Kidney (tissue), 22 donors: Measurements from ENCODE around the gene DYNLT2B. TPM values are rescaled to one million over a fixed set of nuclear protein-coding genes. Genes with fewer than 3 reads are reported as not detected.

Experiments used
- DNase-seq, 5 donors: peaks; one replicate each; pipeline ENCODE4 v3.0.0-alpha.2; 2013 to 2020
- FAIRE-seq: peaks from 2 replicates; lab custom pipeline; 2012; peaks lifted over from hg19 to GRCh38; lab: Jason Lieb, UNC
- H3K27ac ChIP-seq, 2 donors: one replicate each; pipeline ENCODE4 v1.7.0; 2013; ENCODE audit warnings: low read depth in 2 of 2, low read length in 2 of 2, inconsistent platforms in 1 of 2
- H3K27me3 ChIP-seq: one replicate; pipeline ENCODE4 v1.7.1; 2013; ENCODE audit warnings: low read length, inconsistent platforms; ENCODE audit not compliant: control insufficient read depth, insufficient read depth
- H3K36me3 ChIP-seq, 3 donors: one replicate each; pipeline versions ENCODE4 v1.7.0 to v1.7.1; 2013; ENCODE audit warnings: low read length in 3 of 3, control low read depth in 1 of 3, inconsistent platforms in 1 of 3; ENCODE audit not compliant: insufficient read depth in 3 of 3, control insufficient read depth in 2 of 3
- H3K4me1 ChIP-seq, 3 donors: one replicate each; pipeline versions ENCODE4 v1.7.0 to v1.7.1; 2013; ENCODE audit warnings: low read length in 3 of 3, inconsistent platforms in 1 of 3, low read depth in 1 of 3; ENCODE audit not compliant: control insufficient read depth in 2 of 3, insufficient read depth in 2 of 3
- H3K4me3 ChIP-seq, 3 donors: one replicate each; pipeline versions ENCODE4 v1.7.0 to v1.8.1; 2013; ENCODE audit warnings: low read length in 3 of 3, control low read depth in 1 of 3, inconsistent platforms in 1 of 3
- H3K9ac ChIP-seq, 3 donors: one replicate each; pipeline versions ENCODE4 v1.7.0 to v1.7.1; 2013; ENCODE audit warnings: low read length in 3 of 3, control low read depth in 1 of 3, inconsistent platforms in 1 of 3
- H3K9me3 ChIP-seq, 3 donors: one replicate each; pipeline versions ENCODE4 v1.7.0 to v1.7.1; 2013; ENCODE audit warnings: low read length in 3 of 3, control low read depth in 1 of 3, inconsistent platforms in 1 of 3; ENCODE audit not compliant: control insufficient read depth in 2 of 3, insufficient read depth in 1 of 3
- intact Hi-C: fragments of 100-400 bp; cut with DNase I; formaldehyde crosslinking; loops from one replicate; pipeline ENCODE4 v1.11.1; 2022
- long read RNA-seq, 10 donors: library from polyadenylated mRNA in 1 of 10; unstranded in 1 of 10; transcript quantifications; one replicate each; pipeline ENCODE4 v2.0.0 and lab custom pipeline, GENCODE V29; 2021 to 2026
- polyA plus RNA-seq: library from polyadenylated mRNA; stranded (reverse); fragments of 350-450 nt; fragmentation: Illumina TruSeq; extraction: RNeasy Lipid Tissue Mini Kit (QIAGEN cat#74804); gene quantifications from one replicate; pipeline ENCODE4 v1.2.3, GENCODE V29; 2014; ENCODE audit warnings: low read depth, low replicate concordance; ENCODE audit not compliant: insufficient read depth
- total RNA-seq: library from RNA; stranded (reverse); fragmentation: NEBNext Ultra II Directional; extraction: Animal tissue kit (Norgen Biotek cat#: 25700); gene quantifications from one replicate; pipeline ENCODE4 v1.2.1, GENCODE V29; 2021
- TF ChIP-seq, protein P1 (sequence below): IDR thresholded peaks from 3 replicates; pipeline ENCODE4 v1.5.1; 2012; ENCODE audit warnings: mild to moderate bottlenecking, moderate library complexity, borderline replicate concordance; ENCODE audit not compliant: insufficient read depth; ENCODE audit errors: extremely low read depth
- donor health status: control.
- donor health status: control.
- donor health status: control.
- donor health status: control.
- donor health status: control.
- donor health status: DM: yes; HTN: yes; CAD: no.
- donor health status: Normal renal cell carcinoma (clear cell type).

DYNLT2B gene
- total RNA-seq (10.5 TPM), polyA plus RNA-seq (41.8 TPM)
- long read RNA-seq, donor 1, transcript TCTEX1D2-201 (5 exons, 673 nt), result major isoform, 19 of 24 reads
- long read RNA-seq, donor 1, partial matches to known transcripts, result 0 of 24 reads
- long read RNA-seq, donor 1, other reads (novel, unspliced or antisense), result 0 of 24 reads
- long read RNA-seq, donor 2, transcript TCTEX1D2-202 (5 exons, 603 nt), result minor isoform, 10 of 32 reads
- long read RNA-seq, donor 2, transcript TCTEX1D2-201 (5 exons, 673 nt), result major isoform, 18 of 32 reads
- long read RNA-seq, donor 2, partial matches to known transcripts, result 0 of 32 reads
- long read RNA-seq, donor 2, other reads (novel, unspliced or antisense), result 0 of 32 reads
- long read RNA-seq, donor 3, transcript TCTEX1D2-201 (5 exons, 673 nt), result major isoform, 10 of 20 reads
- long read RNA-seq, donor 3, transcript TCTEX1D2-202 (5 exons, 603 nt), result minor isoform, 7 of 20 reads
- long read RNA-seq, donor 3, partial matches to known transcripts, result 0 of 20 reads
- long read RNA-seq, donor 3, other reads (novel, unspliced or antisense), result 0 of 20 reads
- long read RNA-seq, donor 4, transcript TCTEX1D2-202 (5 exons, 603 nt), result minor isoform, 5 of 11 reads
- long read RNA-seq, donor 4, transcript TCTEX1D2-201 (5 exons, 673 nt), result major isoform, 6 of 11 reads
- long read RNA-seq, donor 4, partial matches to known transcripts, result 0 of 11 reads
- long read RNA-seq, donor 4, other reads (novel, unspliced or antisense), result 0 of 11 reads
- long read RNA-seq, donor 5, partial matches to known transcripts, result 0 of 1 reads
- long read RNA-seq, donor 5, other reads (novel, unspliced or antisense), result 0 of 1 reads
- long read RNA-seq, donor 6, transcript TCTEX1D2-201 (5 exons, 673 nt), result major isoform, 46 of 75 reads
- long read RNA-seq, donor 6, transcript TCTEX1D2-202 (5 exons, 603 nt), result minor isoform, 15 of 75 reads
- long read RNA-seq, donor 6, transcript TCTEX1D2-204 (2 exons, 457 nt), result minor isoform, 7 of 75 reads
- long read RNA-seq, donor 6, partial matches to known transcripts, result 0 of 75 reads
- long read RNA-seq, donor 6, other reads (novel, unspliced or antisense), result 7 of 75 reads
- long read RNA-seq, donor 7, partial matches to known transcripts, result 0 of 5 reads
- long read RNA-seq, donor 7, other reads (novel, unspliced or antisense), result 1 of 5 reads
- long read RNA-seq, donor 8, transcript TCTEX1D2-202 (5 exons, 603 nt), result minor isoform, 7 of 29 reads
- long read RNA-seq, donor 8, transcript TCTEX1D2-201 (5 exons, 673 nt), result major isoform, 20 of 29 reads
- long read RNA-seq, donor 8, partial matches to known transcripts, result 0 of 29 reads
- long read RNA-seq, donor 8, other reads (novel, unspliced or antisense), result 0 of 29 reads
- long read RNA-seq, donor 9, transcript TCTEX1D2-201 (5 exons, 673 nt), result major isoform, 12 of 20 reads
- long read RNA-seq, donor 9, transcript TCTEX1D2-204 (2 exons, 457 nt), result minor isoform, 6 of 20 reads
- long read RNA-seq, donor 9, partial matches to known transcripts, result 0 of 20 reads
- long read RNA-seq, donor 9, other reads (novel, unspliced or antisense), result 0 of 20 reads
- long read RNA-seq, donor 10, transcript TCTEX1D2-201 (5 exons, 673 nt), result major isoform, 17 of 35 reads
- long read RNA-seq, donor 10, transcript TCTEX1D2-204 (2 exons, 457 nt), result minor isoform, 12 of 35 reads
- long read RNA-seq, donor 10, transcript TCTEX1D2-202 (5 exons, 603 nt), result minor isoform, 6 of 35 reads
- long read RNA-seq, donor 10, partial matches to known transcripts, result 0 of 35 reads
- long read RNA-seq, donor 10, other reads (novel, unspliced or antisense), result 0 of 35 reads

DNA sequence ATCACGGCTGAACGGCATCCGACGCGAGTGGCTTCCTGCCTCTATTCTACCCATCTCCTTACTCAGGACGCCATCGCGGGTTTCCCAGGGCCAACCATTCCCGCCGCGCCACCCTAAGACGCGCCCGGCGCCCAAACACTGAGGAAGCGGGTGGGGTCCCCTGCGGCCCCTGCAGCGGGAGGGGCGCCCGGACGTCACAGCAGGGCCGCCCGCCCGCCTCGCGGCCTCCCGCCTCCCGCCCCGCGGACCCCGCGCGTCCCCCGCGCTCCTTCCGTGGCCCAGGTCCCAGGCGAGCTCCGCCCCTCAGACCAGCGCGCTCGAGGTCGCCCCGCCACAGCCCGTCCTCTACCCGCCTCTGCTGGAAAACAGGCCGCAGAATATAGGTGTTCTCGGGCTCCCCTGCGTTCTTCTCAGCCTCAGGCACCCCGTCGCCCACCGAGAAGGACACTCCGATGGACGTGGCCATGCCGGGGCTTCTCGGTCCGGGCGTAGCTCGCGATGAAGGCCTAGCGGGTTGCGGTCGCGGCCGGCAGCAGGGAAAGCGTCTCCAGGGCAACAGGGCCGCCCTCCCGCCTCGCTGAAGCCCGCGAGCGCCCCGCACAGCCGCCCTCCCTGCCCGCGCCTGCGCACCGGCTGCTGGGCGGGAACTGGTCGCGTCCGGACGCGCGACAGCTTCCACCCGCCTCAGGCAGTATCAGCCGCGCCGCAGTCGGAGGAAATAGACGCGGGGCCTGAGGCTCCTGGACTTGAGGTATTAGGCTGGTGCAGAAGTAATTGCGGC, at the start of gene DYNLT2B:
Gene DYNLT2B (minus strand): TSS at position 554 of the 781 bp plus-strand sequence. CDS start 88 bp downstream, at position 466.
- TF ChIP-seq, protein P1, sequence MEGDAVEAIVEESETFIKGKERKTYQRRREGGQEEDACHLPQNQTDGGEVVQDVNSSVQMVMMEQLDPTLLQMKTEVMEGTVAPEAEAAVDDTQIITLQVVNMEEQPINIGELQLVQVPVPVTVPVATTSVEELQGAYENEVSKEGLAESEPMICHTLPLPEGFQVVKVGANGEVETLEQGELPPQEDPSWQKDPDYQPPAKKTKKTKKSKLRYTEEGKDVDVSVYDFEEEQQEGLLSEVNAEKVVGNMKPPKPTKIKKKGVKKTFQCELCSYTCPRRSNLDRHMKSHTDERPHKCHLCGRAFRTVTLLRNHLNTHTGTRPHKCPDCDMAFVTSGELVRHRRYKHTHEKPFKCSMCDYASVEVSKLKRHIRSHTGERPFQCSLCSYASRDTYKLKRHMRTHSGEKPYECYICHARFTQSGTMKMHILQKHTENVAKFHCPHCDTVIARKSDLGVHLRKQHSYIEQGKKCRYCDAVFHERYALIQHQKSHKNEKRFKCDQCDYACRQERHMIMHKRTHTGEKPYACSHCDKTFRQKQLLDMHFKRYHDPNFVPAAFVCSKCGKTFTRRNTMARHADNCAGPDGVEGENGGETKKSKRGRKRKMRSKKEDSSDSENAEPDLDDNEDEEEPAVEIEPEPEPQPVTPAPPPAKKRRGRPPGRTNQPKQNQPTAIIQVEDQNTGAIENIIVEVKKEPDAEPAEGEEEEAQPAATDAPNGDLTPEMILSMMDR, result no peak
- FAIRE-seq, result no peak
- H3K27me3 ChIP-seq, result no peaks in the 10 kb centered on the region
- DNase-seq, result peak; percentile 92 to 97 (median 95)
- H3K4me1 ChIP-seq, result no peaks in the 10 kb centered on the region
- no peaks in the 10 kb centered on the region for H3K36me3 ChIP-seq
- H3K4me3 ChIP-seq, result peak within 1 kb of the TSS; percentile 79 to 91 (median 88)
- H3K9me3 ChIP-seq, result no peaks in the 10 kb centered on the region
- H3K9ac ChIP-seq, result peak within 1 kb of the TSS; percentile 69 to 87 (median 77)
- peak within 1 kb of the TSS; percentile 93 for H3K27ac ChIP-seq
- intact Hi-C loops, result no loop called here

DNA sequence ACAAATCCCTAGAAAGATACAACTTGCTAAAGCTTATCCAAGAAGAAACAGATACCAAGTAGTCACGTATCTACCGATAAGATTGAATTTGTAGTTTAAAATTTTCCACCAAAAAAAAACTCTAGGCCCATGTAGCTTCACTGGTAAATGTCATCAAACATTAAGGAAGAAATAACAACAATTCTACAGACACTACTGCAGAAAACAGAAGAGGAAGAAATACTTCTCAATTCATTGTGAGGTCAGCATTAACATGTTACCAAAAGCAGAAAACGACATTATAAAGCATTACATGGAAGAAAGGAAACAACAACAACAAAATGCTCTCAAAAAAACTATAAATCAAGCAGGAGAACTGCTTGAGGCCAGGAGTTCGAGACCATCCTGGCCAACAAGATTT, 47.7 kb upstream of the DYNLT2B start:
- no peak overlapping the region for H3K4me3 ChIP-seq
- TF ChIP-seq, protein P1, result no peak
- no peaks in the 10 kb centered on the region for H3K27me3 ChIP-seq
- no peak overlapping the region for H3K27ac ChIP-seq
- H3K9ac ChIP-seq, result no peak overlapping the region
- no peaks in the 10 kb centered on the region for H3K9me3 ChIP-seq
- FAIRE-seq (no peak), DNase-seq (no peak)
- no peaks in the 10 kb centered on the region for H3K4me1 ChIP-seq
- H3K36me3 ChIP-seq, result peaks cover 2 to 17% (median 14%) of the 10 kb centered on the region in 3 donors
- intact Hi-C loops, result no loop called here
